ENCODE data around the gene CCL21. TPM values are rescaled to one million over a fixed set of nuclear protein-coding genes. Genes with fewer than 3 reads are reported as not detected.

The CCL21 gene
- total RNA-seq, 1 donor from 2014 or later: 174 TPM

GRCh38 chr9:34693560-34693959, 16.4 kb downstream of the CCL21 start:
- peaks cover 4% of the 10 kb centered on the region for H3K4me1 ChIP-seq
- TF ChIP-seq POLR2AphosphoS5 (IDR thresholded peaks at IDR 0.05; ENCODE audit: insufficient read depth in 1 of 2, low read depth in 1 of 2): no peak
- no peak for TF ChIP-seq CTCF (IDR thresholded peaks at IDR 0.05)
- no peak for TF ChIP-seq POLR2A (IDR thresholded peaks at IDR 0.05)
- H3K4me3 ChIP-seq: no peak overlapping the region
- no peak for DNase-seq (ENCODE audit: extremely low spot score in 2 of 2)
- no peaks in the 10 kb centered on the region for H3K36me3 ChIP-seq
- no peaks in the 10 kb centered on the region for H3K27me3 ChIP-seq
- H3K9me3 ChIP-seq: no peaks in the 10 kb centered on the region
- no peak overlapping the region for H3K27ac ChIP-seq
- intact Hi-C loops (cut with DNase I): no loop called here

DNA sequence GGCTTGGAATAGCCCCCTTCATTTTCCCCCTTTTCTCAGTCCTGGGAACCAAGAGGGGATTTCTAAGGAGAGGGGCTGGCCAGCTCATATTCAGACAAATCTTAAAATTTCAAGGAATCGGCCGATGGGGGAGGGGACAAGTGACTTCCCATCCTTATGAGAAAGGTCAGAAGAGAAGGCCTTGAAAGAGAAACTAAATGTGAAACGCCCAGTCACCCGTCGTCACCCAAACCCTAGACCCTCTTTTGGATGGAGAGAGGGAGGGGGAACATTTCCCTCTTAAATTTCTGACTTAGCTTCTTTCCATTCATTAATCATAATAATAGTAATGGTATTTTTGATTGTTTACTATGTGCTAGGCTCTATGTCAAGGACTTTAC, 18.0 kb downstream of the CCL21 start:
- Histone ChIP-seq H3K36me3 (no peaks in the 10 kb centered on the region), H3K9me3 (no peaks in the 10 kb centered on the region), H3K27me3 (no peaks in the 10 kb centered on the region), H3K27ac (no peak overlapping the region), H3K4me3 (no peak overlapping the region), H3K4me1 (peaks cover 12% of the 10 kb centered on the region)
- intact Hi-C loops (cut with DNase I): no loop called here
- TF ChIP-seq CTCF (IDR thresholded peaks at IDR 0.05) (no peak), POLR2AphosphoS5 (IDR thresholded peaks at IDR 0.05; ENCODE audit: insufficient read depth in 1 of 2, low read depth in 1 of 2) (no peak), POLR2A (IDR thresholded peaks at IDR 0.05) (no peak)
- no peak for DNase-seq (ENCODE audit: extremely low spot score in 2 of 2)

DNA sequence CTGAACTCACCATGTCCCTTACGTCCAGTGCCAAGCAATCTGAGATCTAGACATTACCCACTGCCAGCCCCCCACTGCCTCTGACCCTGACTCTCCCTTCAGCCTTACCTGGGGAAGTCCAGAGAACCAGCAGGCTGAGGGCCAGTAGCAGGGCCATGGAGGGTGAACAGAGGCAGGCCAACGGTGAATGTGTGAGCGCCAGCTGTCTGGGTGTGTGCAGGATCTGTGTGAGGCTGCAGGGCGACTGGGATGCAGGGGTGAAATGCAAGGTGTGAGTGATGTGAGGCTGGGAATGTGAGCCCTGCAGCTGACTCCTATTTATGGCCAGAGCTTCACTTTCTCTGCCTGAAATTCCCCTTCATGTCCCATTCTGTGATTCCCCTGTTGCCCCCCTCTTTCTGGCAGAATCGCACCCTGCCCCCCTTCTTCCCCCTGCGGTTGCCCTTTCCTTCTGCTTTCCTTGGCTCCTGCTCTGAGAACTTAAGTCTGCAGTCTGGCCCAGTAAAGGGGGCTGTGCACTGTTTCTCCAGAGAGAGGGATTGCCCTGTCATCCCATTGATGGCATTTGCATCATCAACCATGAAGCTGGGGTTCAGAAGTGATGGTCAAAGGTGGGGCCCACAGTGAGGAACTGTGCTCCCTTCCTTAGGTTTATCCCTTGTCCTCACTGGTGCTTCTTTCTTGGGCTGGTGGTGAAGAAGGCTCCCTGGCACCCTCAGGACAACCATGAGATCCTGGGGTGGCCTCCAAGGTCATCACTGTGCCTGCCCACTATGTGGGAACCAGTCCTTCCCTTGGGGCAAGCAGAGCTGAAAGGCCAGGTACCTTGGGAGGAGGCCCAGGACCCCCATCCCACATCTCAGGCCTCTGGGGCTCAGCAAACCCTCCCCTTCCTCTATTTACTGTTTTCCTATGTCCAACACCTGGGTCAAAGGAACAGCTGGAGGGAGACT, 18.7 kb downstream of the CCL21 start, which contains the start of gene CCL19:
TSS of gene CCL19 (minus strand) at position 294 of the 953 bp plus-strand sequence. CDS start at position 157, 137 bp downstream.
- TF ChIP-seq CTCF (IDR thresholded peaks at IDR 0.05) (no peak), POLR2A (IDR thresholded peaks at IDR 0.05) (no peak), POLR2AphosphoS5 (IDR thresholded peaks at IDR 0.05; ENCODE audit: insufficient read depth in 1 of 2, low read depth in 1 of 2) (no peak)
- intact Hi-C loops (cut with DNase I): no loop called here
- Histone ChIP-seq H3K4me1 (peaks cover 12% of the 10 kb centered on the region), H3K4me3 (no peak within 1 kb of the TSS), H3K27me3 (no peaks in the 10 kb centered on the region), H3K9me3 (no peaks in the 10 kb centered on the region), H3K27ac (no peak within 1 kb of the TSS), H3K36me3 (no peaks in the 10 kb centered on the region)
- no peak for DNase-seq (ENCODE audit: extremely low spot score in 2 of 2)

GRCh38 chr9:34689512-34689911, 20.4 kb downstream of the CCL21 start:
- H3K27me3 ChIP-seq: no peaks in the 10 kb centered on the region
- H3K4me1 ChIP-seq: peaks cover 12% of the 10 kb centered on the region
- intact Hi-C loops (cut with DNase I): no loop called here
- H3K9me3 ChIP-seq: no peaks in the 10 kb centered on the region
- H3K4me3 ChIP-seq: no peak overlapping the region
- no peak overlapping the region for H3K27ac ChIP-seq
- no peaks in the 10 kb centered on the region for H3K36me3 ChIP-seq
- DNase-seq (ENCODE audit: extremely low spot score in 2 of 2): no peak
- no peak for TF ChIP-seq CTCF (IDR thresholded peaks at IDR 0.05)
- no peak for TF ChIP-seq POLR2AphosphoS5 (IDR thresholded peaks at IDR 0.05; ENCODE audit: insufficient read depth in 1 of 2, low read depth in 1 of 2)
- TF ChIP-seq POLR2A (IDR thresholded peaks at IDR 0.05): no peak

DNA sequence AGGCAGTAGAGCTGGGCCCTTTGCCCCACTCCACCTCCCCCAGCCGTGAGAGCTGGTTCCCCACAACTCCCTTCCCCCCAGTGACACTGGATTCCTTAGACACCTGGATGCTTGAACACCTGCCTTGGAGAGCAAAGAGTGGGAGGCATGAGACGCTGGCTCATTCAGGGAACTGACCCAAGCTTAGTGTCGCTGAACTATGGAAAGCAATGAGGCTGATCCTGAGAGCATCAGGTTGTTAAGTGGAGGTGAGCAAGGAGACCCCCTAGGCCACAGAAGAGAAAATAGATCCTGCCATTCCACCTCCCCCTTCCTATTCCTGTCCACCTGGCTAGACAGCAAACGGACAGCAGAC, 20.8 kb downstream of the CCL21 start:
- Histone ChIP-seq H3K4me1 (peaks cover 12% of the 10 kb centered on the region), H3K9me3 (no peaks in the 10 kb centered on the region), H3K4me3 (no peak overlapping the region), H3K36me3 (no peaks in the 10 kb centered on the region), H3K27me3 (no peaks in the 10 kb centered on the region), H3K27ac (no peak overlapping the region)
- intact Hi-C loops (cut with DNase I): no loop called here
- no peak for TF ChIP-seq POLR2A (IDR thresholded peaks at IDR 0.05)
- no peak for TF ChIP-seq POLR2AphosphoS5 (IDR thresholded peaks at IDR 0.05; ENCODE audit: insufficient read depth in 1 of 2, low read depth in 1 of 2)
- no peak for TF ChIP-seq CTCF (IDR thresholded peaks at IDR 0.05)
- DNase-seq (ENCODE audit: extremely low spot score in 2 of 2): no peak

All from vagina (tissue), 2 donors.